Psoas muscle (tissue), 8 donors: ENCODE data around the gene CFAP99. TPM values are rescaled to one million over a fixed set of nuclear protein-coding genes. Genes with fewer than 3 reads are reported as not detected.

Experiments
- ATAC-seq, 4 donors: fragments of 200-7000 bp; cut with Tn5 transposase; one replicate each; pipeline ENCODE4 v1.9.1; 2020; ENCODE audit warnings: moderate library complexity in 3 of 4, mild to moderate bottlenecking in 2 of 4
- DNase-seq, 2 donors: peaks; one replicate each; pipeline ENCODE4 v3.0.0-alpha.2; 2020
- H3K27ac ChIP-seq: fragments of 200-600 bp; one replicate; pipeline ENCODE4 v1.8.0; 2022
- H3K27me3 ChIP-seq, 3 donors: fragments of 200-600 bp in 1 of 3; one replicate each; pipeline versions ENCODE4 v1.6.1 to v1.8.0; 2013 to 2022; ENCODE audit warnings: low read length in 2 of 3, mild to moderate bottlenecking in 2 of 3, moderate library complexity in 1 of 3; ENCODE audit not compliant: insufficient read depth in 3 of 3
- H3K36me3 ChIP-seq, 2 donors: fragments of 200-600 bp in 1 of 2; one replicate each; pipeline versions ENCODE4 v1.6.1 to v1.8.0; 2013 to 2022; ENCODE audit warnings: low read depth in 1 of 2, mild to moderate bottlenecking in 1 of 2, moderate library complexity in 1 of 2; ENCODE audit not compliant: insufficient read depth in 1 of 2
- H3K4me1 ChIP-seq: fragments of 200-600 bp; one replicate; pipeline ENCODE4 v1.8.0; 2022
- H3K4me3 ChIP-seq: fragments of 200-600 bp; one replicate; pipeline ENCODE4 v1.8.0; 2022; ENCODE audit warnings: mild to moderate bottlenecking
- H3K9me3 ChIP-seq: fragments of 200-600 bp; one replicate; pipeline ENCODE4 v1.8.0; 2022
- CTCF ChIP-seq: fragments of 200-600 bp; IDR thresholded peaks from one replicate; pipeline ENCODE4 v1.8.0; 2022; ENCODE audit warnings: antibody characterized with exemption
- WGBS, 3 donors: extraction: QIAGEN DNeasy Blood & Tissue Kit; methylation state at CpG; one replicate each; pipeline versions ENCODE4 v1.1.6 to v1.1.7; 2013; 5-methylcytosine and 5-hydroxymethylcytosine counted together
- intact Hi-C, 2 donors: fragments of 100-400 bp; cut with DNase I; formaldehyde crosslinking; loops; one replicate each; pipeline versions ENCODE4 v1.11.0 to v1.14.2; 2022
- polyA plus RNA-seq, 3 donors: library from polyadenylated mRNA; stranded (reverse); fragments of 200-250 nt; gene quantifications; one replicate each; pipeline ENCODE4 v1.2.3, GENCODE V29; 2013
- total RNA-seq, 4 donors: library from RNA; stranded (reverse); fragmentation: NEBNext Ultra II Directional in 2 of 4; extraction: Animal tissue kit (Norgen Biotek cat#: 25700) in 2 of 4; gene quantifications; one replicate each; pipeline versions ENCODE4 v1.2.1 to v1.2.4, GENCODE V29; 2021 to 2023
- donor health status: healthy with polysubstance abuse.
- donor health status: DM: no; HTN: no; CAD: no; lungs with moderate emphysema.
- donor health status: Bipolar disorder and iron deficiency.
- donor health status: healthy.
- donor health status: DM: yes; HTN: yes; CAD: no.
- donor health status: DM: no; HTN: no; CAD: no.
- donor health status: DM: no; HTN: no; CAD: no.
- donor health status: DM: yes; HTN: yes; CAD: no.

CFAP99 gene
- total and polyA plus RNA-seq, 7 donors = 0.03 TPM; not detected in 5

- DNase-seq (peak in 1 of 2 donors; percentile 8), ATAC-seq (no peak)
- TF ChIP-seq CTCF = no peak
- H3K27ac ChIP-seq = no peak overlapping the region
- H3K36me3 ChIP-seq = no peaks in the 10 kb centered on the region
- intact Hi-C loops = loop anchor here in 1 of 2 donors (5.0 kb wide), 2 partner anchors 37 to 132 kb away; no protein-coding TSS in a partner anchor
- no peaks in the 10 kb centered on the region for H3K27me3 ChIP-seq
- no peak overlapping the region for H3K4me3 ChIP-seq
- 80 to 83% (median 80%) methylated on average over 28 of the region's 28 CpGs for WGBS, 3 donors
- H3K9me3 ChIP-seq = no peaks in the 10 kb centered on the region
- peaks cover 33% of the 10 kb centered on the region for H3K4me1 ChIP-seq
Measured at GRCh38 chr4:2399631-2400190, 19.0 kb upstream of the CFAP99 start.

GRCh38 chr4:2400841-2401609 lies 17.7 kb upstream of the CFAP99 start:
- DNase-seq (peak in 1 of 2 donors; percentile 39), ATAC-seq (no peak)
- WGBS, 3 donors = 78 to 88% (median 84%) methylated on average over 14 to 15 of the region's 15 CpGs
- no peak for TF ChIP-seq CTCF
- no peak overlapping the region for H3K4me3 ChIP-seq
- H3K9me3 ChIP-seq = no peaks in the 10 kb centered on the region
- peaks cover 24% of the 10 kb centered on the region for H3K4me1 ChIP-seq
- no peak overlapping the region for H3K27ac ChIP-seq
- no peaks in the 10 kb centered on the region for H3K36me3 ChIP-seq
- intact Hi-C loops = loop anchor here in 1 of 2 donors (5.0 kb wide), 2 partner anchors 39 to 134 kb away; no protein-coding TSS in a partner anchor
- no peaks in the 10 kb centered on the region for H3K27me3 ChIP-seq

- DNase-seq = no peak
- H3K9me3 ChIP-seq = no peaks in the 10 kb centered on the region
- H3K27ac ChIP-seq = peak overlapping the region; percentile 71
- no peaks in the 10 kb centered on the region for H3K27me3 ChIP-seq
- 40 to 45% (median 41%) methylated on average over 15 of the region's 15 CpGs for WGBS, 3 donors
- H3K4me3 ChIP-seq = peak overlapping the region; percentile 54
- ATAC-seq = no peak
- no peaks in the 10 kb centered on the region for H3K36me3 ChIP-seq
- intact Hi-C loops = loop anchor here in 1 of 2 donors (5.0 kb wide), 2 partner anchors 39 to 134 kb away; no protein-coding TSS in a partner anchor
- H3K4me1 ChIP-seq = peaks cover 24% of the 10 kb centered on the region
- TF ChIP-seq CTCF = no peak
Measured at GRCh38 chr4:2401610-2401983, 17.2 kb upstream of the CFAP99 start.

- H3K9me3 ChIP-seq = no peaks in the 10 kb centered on the region
- peak overlapping the region; percentile 54 for H3K4me3 ChIP-seq
- peak overlapping the region; percentile 71 for H3K27ac ChIP-seq
- peaks cover 24% of the 10 kb centered on the region for H3K4me1 ChIP-seq
- H3K27me3 ChIP-seq = no peaks in the 10 kb centered on the region
- no peak for TF ChIP-seq CTCF
- H3K36me3 ChIP-seq = no peaks in the 10 kb centered on the region
- DNase-seq (peak; percentile 80 to 86), ATAC-seq (peak; percentile 88 to 95 (median 93))
- WGBS, 3 donors = 1 to 3% (median 2%) methylated on average over 25 to 27 of the region's 27 CpGs
- intact Hi-C loops = loop anchor here in 1 of 2 donors (5.0 kb wide), 2 partner anchors 40 to 135 kb away; no protein-coding TSS in a partner anchor
Measured at GRCh38 chr4:2402048-2402842, 16.5 kb upstream of the CFAP99 start.
